ENCODE measurements around the gene CCDC47.

DNA sequence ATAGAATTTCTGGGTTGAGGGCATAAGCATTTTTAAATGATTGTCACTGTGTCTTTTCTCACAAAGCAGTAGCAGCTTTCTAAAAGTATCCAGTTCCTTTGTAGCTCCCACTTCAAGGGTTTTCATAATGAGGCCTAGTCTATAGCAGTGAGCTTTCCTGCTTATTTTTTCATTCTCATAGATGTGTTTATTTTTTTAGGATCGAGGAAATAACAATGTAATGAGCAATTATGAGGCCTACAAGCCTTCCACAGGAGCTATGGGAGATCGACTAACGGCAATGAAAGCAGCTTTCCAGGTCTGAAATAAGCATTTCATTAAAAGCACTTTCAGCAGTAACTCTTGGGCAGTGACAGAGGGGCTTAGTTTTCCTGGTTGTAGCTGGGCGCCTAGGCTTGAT lies 43.3 kb upstream of the CCDC47 start:
- no peak for TF ChIP-seq SP1 (IDR thresholded peaks at IDR 0.05)
- no peak for TF ChIP-seq CTCF (IDR thresholded peaks at IDR 0.05; ENCODE audit: low read depth, low read length, missing input control)
- no peak for TF ChIP-seq REST (IDR thresholded peaks at IDR 0.05)
- no peak for TF ChIP-seq YY1 (IDR thresholded peaks at IDR 0.05)

Data from liver (tissue), 3 donors.